GM23248 (cell line): ENCODE measurements around the gene KIF25.

Experiments used
- EZH2 ChIP-seq: fragments of 200-600 bp; sonication (generic); IDR thresholded peaks from 2 replicates; pipeline ENCODE4 v1.6.1; 2018; ENCODE audit warnings: antibody characterized with exemption, mild to moderate bottlenecking; ENCODE audit not compliant: insufficient read depth, poor library complexity, severe bottlenecking
- EZH2phosphoT487 ChIP-seq: fragments of 200-600 bp; sonication (generic); IDR thresholded peaks from 2 replicates; pipeline ENCODE4 v1.6.1; 2018; ENCODE audit warnings: antibody characterized with exemption, moderate library complexity, mild to moderate bottlenecking, low read depth; ENCODE audit not compliant: insufficient read depth

DNA sequence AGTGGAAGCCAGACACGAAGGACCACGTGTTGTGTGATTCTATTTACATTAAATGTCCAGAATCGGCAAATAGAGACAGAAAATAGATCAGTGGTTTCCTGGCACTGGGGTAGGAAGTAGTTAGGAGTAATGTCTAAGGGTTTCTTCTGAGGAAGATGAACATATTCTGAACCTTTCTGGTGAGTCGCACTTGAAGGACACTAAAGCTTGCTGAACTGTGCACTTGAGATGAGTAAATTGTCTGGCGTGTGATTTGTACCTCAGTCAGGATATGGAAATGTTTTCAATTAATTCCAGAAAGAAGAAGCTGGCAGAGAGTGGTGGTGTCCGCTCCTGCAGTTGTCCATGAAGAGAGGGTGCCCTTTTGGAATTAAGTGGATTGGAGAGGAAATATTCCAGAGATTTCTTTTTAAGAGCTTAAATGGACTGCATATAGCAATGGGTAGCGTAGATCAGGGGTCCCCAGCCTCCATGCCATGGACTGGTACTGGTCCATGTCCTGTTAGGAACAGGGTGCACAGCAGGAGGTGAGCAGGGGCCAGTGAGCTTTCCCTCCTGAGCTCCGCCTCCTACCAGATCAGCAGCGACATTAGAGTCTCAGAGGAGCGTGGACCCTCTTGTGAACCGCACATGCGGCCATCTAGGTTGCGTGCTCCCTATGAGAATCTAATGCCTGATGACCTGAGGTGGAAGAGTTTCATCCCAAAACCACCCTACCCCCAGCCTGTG, 12.4 kb upstream of the KIF25 start:
- no peak for TF ChIP-seq EZH2
- TF ChIP-seq EZH2phosphoT487: no peak
